Measurements from ENCODE around the gene SAFB. TPM values are rescaled to one million over a fixed set of nuclear protein-coding genes. Genes with fewer than 3 reads are reported as not detected.

SAFB gene
- polyA plus RNA-seq, 1 of the 3 experiments (the other 2 are of a cell fraction): 90.0 TPM

DNA sequence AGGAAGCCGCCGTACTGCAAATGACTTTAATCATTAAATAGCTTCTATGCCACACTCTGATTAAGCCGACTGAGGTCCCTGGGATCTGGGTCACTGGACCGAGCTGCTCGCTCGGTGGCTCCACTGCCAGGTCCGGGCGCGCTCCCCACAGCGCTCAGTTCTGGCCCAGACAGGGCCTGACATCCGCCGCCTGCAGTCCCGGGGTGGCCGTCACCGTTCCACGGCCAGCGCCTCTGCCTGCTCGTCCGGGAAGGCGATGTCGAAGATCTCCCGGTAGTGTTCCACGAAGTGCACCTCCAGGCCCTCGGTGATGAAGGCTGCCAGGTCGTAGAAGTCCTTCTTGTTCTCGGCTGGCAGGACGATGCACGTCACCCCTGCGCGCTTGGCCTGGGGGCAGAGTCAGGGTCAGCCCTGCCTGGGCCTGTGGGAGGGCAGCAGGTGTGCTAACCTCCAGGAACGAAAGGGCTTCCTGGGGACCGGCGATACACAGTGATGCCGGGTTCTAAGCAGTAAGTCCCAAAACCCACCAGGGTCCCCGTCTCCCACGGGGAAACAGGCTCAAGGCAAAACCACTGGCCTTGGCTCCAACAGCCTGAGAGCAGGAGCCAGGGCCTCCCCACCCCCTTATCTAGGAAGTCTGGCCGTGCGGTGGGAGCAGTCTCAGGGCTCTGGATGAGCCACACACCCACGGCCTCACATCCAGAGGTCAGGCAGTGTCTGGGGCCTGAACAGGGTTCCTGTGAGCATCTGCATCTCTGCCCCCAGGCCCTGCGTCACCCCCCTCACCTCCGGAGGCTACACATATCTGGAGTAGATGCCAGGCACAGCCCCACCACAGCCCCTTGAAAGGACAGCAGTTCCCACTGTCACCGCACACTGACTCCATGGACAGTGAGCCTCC lies 69.2 kb downstream of the SAFB start:
- Histone ChIP-seq H3K9me3 (no peaks in the 10 kb centered on the region), H3K4me3 (ENCODE audit: low read depth in 2 of 2, low read length in 1 of 2) (peak overlapping the region; percentile 97), H3K4me2 (peak overlapping the region; percentile 93), H2AFZ (ENCODE audit: low read depth) (no peak overlapping the region), H3K9me2 (no peaks in the 10 kb centered on the region), H3K79me2 (ENCODE audit: insufficient read depth) (peaks cover 53% of the 10 kb centered on the region), H3F3A (replicated peaks; ENCODE audit: insufficient read depth) (peaks cover 42% of the 10 kb centered on the region), H3K9ac (peak overlapping the region; percentile 94; the same call in 1 of the 2 replicates), H4K20me1 (ENCODE audit: insufficient read depth) (peaks cover 68% of the 10 kb centered on the region), H3K36me3 (replicated peaks in 1 of 2; ENCODE audit: control insufficient read depth in 1 of 2, insufficient read depth in 2 of 2, low read length in 1 of 2) (peaks cover 9 to 54% of the 10 kb centered on the region in 2 experiments), H3K27me3 (ENCODE audit: insufficient read depth) (no peaks in the 10 kb centered on the region), H3K27ac (ENCODE audit: low read depth in 2 of 2, low read length in 1 of 2) (peak overlapping the region; percentile 6 to 58; a peak in 3 of 4 replicates), H3K4me1 (ENCODE audit: control insufficient read depth in 1 of 2, insufficient read depth in 2 of 2, low read depth in 1 of 2, low read length in 1 of 2) (peaks cover 0 to 27% of the 10 kb centered on the region in 2 experiments; a peak in 1 of 4 replicates)
- peak; percentile 64 for DNase-seq
- TF ChIP-seq JUND (IDR thresholded peaks at IDR 0.05) (0 out of 2 replicates have a peak, but pooled peaks have one; percentile 21), USF1 (IDR thresholded peaks at IDR 0.05; ENCODE audit: borderline replicate concordance, low read depth) (no peak), CHD2 (IDR thresholded peaks at IDR 0.05; ENCODE audit: low read length, partially characterized antibody) (no peak), GATA2 (CRISPR knock-in tag; IDR thresholded peaks at IDR 0.05) (no peak), FOXM1 (IDR thresholded peaks at IDR 0.05; ENCODE audit: low read depth) (no peak), TAF1 (IDR thresholded peaks at IDR 0.05; ENCODE audit: borderline replicate concordance, low read depth, low read length) (no peak), NFIC (IDR thresholded peaks at IDR 0.05; ENCODE audit: borderline replicate concordance) (no peak), POLR2AphosphoS5 (IDR thresholded peaks at IDR 0.05; ENCODE audit: low read depth, low read length) (no peak; the same call in 1 of the 2 replicates), SIN3A (IDR thresholded peaks at IDR 0.05; ENCODE audit: borderline replicate concordance, low read depth, low read length) (peak; percentile 46; the same call in 1 of the 2 replicates)
- TF ChIP-seq, protein P1, sequence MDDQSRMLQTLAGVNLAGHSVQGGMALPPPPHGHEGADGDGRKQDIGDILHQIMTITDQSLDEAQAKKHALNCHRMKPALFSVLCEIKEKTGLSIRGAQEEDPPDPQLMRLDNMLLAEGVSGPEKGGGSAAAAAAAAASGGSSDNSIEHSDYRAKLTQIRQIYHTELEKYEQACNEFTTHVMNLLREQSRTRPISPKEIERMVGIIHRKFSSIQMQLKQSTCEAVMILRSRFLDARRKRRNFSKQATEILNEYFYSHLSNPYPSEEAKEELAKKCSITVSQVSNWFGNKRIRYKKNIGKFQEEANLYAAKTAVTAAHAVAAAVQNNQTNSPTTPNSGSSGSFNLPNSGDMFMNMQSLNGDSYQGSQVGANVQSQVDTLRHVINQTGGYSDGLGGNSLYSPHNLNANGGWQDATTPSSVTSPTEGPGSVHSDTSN (IDR thresholded peaks at IDR 0.05): no peak; the same call in 1 of the 2 replicates
- TF ChIP-seq, protein P2, sequence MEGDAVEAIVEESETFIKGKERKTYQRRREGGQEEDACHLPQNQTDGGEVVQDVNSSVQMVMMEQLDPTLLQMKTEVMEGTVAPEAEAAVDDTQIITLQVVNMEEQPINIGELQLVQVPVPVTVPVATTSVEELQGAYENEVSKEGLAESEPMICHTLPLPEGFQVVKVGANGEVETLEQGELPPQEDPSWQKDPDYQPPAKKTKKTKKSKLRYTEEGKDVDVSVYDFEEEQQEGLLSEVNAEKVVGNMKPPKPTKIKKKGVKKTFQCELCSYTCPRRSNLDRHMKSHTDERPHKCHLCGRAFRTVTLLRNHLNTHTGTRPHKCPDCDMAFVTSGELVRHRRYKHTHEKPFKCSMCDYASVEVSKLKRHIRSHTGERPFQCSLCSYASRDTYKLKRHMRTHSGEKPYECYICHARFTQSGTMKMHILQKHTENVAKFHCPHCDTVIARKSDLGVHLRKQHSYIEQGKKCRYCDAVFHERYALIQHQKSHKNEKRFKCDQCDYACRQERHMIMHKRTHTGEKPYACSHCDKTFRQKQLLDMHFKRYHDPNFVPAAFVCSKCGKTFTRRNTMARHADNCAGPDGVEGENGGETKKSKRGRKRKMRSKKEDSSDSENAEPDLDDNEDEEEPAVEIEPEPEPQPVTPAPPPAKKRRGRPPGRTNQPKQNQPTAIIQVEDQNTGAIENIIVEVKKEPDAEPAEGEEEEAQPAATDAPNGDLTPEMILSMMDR (IDR thresholded peaks at IDR 0.05): no peak
- TF ChIP-seq, protein P3, sequence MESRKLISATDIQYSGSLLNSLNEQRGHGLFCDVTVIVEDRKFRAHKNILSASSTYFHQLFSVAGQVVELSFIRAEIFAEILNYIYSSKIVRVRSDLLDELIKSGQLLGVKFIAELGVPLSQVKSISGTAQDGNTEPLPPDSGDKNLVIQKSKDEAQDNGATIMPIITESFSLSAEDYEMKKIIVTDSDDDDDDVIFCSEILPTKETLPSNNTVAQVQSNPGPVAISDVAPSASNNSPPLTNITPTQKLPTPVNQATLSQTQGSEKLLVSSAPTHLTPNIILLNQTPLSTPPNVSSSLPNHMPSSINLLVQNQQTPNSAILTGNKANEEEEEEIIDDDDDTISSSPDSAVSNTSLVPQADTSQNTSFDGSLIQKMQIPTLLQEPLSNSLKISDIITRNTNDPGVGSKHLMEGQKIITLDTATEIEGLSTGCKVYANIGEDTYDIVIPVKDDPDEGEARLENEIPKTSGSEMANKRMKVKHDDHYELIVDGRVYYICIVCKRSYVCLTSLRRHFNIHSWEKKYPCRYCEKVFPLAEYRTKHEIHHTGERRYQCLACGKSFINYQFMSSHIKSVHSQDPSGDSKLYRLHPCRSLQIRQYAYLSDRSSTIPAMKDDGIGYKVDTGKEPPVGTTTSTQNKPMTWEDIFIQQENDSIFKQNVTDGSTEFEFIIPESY (IDR thresholded peaks at IDR 0.05; ENCODE audit: borderline replicate concordance, low read depth): peak; percentile 23; the same call in 1 of the 2 replicates
- TF ChIP-seq, protein P4, sequence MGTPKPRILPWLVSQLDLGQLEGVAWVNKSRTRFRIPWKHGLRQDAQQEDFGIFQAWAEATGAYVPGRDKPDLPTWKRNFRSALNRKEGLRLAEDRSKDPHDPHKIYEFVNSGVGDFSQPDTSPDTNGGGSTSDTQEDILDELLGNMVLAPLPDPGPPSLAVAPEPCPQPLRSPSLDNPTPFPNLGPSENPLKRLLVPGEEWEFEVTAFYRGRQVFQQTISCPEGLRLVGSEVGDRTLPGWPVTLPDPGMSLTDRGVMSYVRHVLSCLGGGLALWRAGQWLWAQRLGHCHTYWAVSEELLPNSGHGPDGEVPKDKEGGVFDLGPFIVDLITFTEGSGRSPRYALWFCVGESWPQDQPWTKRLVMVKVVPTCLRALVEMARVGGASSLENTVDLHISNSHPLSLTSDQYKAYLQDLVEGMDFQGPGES (IDR thresholded peaks at IDR 0.05; ENCODE audit: low read depth, low read length): no peak
- TF ChIP-seq, protein P5, sequence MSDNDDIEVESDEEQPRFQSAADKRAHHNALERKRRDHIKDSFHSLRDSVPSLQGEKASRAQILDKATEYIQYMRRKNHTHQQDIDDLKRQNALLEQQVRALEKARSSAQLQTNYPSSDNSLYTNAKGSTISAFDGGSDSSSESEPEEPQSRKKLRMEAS (IDR thresholded peaks at IDR 0.05; ENCODE audit: low read depth): no peak
- WGBS (ENCODE audit: low lambda C conversion rate): 51% methylated on average over 21 of the region's 42 CpGs
- ChIA-PET POLR2A (interaction anchor here (1.2 to 1.6 kb wide), 4 partner anchors 8 to 89 kb away, joined by 4 to 12 read pairs (median 5); partner anchors contain the start of genes CATSPERD and LONP1), CTCF (interaction anchor here (0.8 to 3.8 kb wide), 3 partner anchors 10 to 27 kb away, joined by 3 to 31 read pairs (median 3); partner anchors contain the start of genes CATSPERD and LONP1)
